Measurements from ENCODE around the gene ZBTB18.
A peak's percentile ranks its signal among the peaks of the same experiment; 100 is the strongest.
"Not testable (repeated sequence)": the region's sequence is repeated elsewhere in the genome, so short reads cannot be mapped to it uniquely, and the experiment has no call there.

The ZBTB18 gene

DNA sequence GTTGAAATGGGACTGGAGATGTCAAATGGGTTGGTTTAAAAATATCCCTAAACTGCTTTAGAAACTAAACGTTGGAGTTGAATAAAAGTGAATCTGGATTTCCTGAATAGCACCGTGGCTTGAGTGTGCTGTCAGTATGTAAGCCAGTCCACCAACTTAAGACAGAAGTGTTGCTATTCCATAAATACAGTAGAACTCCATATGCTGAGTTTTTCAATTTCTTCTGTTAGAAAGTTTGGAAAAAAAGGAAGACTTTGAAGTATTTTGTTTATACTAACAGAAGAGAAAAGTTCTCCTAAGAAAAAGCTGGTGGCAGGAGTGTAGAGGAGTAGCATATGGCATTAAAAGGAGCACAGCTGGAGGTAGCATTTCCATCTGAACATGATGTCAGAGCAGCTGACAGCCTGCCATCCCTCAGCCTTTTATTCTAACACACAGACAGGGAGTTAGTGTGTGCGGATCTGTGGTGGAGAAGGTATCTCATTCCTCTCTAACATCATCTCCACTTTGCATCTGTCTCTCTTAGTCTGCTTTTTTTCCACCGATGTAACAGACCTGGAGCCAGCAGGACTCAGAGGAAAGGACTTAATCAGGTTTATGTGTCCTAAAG is at the start of gene ZBTB18:
Gene ZBTB18, plus strand, starts transcription at position 449 of the 610 bp plus-strand sequence. Its CDS starts 149 bp downstream, at position 598.
- DNase-seq (ENCODE audit: insufficient read length, low spot score) = peak; percentile 44
- no peak for FAIRE-seq

DNA sequence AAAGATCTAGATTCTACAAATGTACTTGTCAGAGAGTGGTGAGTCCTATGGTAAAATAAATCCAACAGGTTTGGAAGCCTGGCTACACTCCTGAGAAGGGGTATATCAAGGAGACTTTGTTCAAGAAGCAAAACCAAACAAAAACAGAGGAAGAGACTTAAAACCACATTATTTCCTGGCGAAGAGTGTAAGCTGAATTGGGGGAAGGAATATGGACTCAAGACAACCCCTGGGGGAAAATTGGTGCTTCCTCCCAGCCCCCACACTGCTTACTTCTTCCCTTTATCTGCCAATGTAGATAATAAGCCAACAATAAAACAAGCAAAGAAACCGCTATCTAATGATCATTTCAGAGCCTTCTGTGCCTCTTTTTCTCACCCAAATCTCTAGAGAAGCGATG is 48.4 kb upstream of the ZBTB18 start:
- DNase-seq (ENCODE audit: insufficient read length, low spot score) (no peak), FAIRE-seq (no peak)

DNA sequence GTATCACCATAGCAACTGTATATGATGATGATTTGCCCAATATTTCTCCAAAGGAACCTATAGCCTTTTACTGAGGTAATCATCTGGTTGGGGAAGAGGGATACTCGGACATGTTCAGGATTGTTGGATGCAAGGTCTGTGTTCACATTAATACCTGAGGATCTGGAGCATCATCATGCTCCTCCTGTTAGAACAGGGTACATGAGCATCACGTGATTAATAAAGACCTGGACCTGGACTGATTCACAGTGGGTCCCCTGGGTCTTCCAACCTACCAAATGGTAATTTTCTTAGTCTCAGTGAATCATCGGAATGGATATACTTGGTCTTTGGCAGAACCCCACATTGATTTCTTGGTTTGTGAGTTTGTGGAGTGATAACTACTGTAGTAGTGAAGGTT is 45.6 kb upstream of the ZBTB18 start:
- no peak for DNase-seq (ENCODE audit: insufficient read length, low spot score)
- no peak for FAIRE-seq

DNA sequence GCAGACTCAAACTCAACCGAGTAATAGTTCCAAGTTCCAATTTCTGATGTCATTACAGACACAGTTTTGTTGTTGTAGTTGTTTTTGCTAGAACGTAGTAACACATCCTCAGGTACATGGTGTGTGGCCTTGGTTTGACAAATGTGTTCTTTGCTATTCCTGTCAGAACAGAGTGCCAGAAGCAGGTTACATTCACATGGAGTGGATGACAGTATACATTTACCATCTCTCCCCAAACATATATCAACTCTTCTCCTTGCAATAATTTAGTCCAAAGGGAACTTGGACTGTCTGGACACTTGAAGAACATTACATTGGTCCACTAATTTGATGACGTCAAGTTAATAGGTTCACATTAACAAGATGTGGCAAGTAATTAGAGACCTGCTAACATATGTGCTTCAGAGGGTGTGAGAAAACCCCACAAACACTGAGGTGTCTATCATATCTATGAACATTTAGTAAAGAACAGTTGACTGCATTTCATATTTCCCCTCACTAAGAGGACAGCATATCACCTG is 44.6 kb upstream of the ZBTB18 start:
- no peak for FAIRE-seq
- DNase-seq (ENCODE audit: insufficient read length, low spot score) = no peak

DNA sequence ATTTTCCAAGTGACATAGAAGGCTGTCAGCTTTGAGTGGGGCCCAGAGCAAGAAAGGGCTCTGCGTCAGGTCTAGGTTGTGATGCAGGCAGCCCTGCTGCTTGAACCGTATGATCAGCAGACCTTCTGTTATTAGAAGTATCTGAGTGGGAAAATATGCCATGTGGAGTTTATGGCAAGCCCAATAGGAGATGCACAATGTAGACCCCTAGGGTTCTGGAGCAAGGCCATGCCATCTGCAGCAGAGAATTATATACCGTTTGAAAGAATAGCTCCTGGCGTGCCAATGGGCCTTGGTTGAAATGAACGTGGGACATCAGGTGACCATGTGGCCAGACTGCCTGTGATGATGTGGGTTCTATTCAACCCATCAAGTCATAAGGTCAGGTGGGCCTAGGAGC is 44.1 kb upstream of the ZBTB18 start:
- FAIRE-seq = no peak

DNA sequence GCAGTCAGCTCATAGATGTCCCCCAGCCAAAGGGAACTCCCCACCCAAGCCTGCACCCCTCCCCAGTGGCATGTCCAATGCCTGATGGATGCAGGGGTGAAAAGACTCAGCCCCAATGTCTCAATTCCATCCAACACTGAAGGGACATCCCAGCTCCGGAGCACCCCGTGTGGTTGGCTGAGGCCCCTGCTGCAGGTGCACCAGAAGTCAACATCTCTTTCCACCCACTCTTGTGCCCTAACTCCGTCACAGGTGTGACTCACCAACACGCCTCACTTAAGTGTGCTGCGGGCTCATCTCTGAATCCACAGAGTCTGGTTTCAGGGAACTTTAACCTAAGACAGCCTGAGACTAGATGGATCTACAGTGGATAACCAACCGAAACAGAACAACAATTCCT is 40.9 kb upstream of the ZBTB18 start:
- FAIRE-seq = no peak
- no peak for DNase-seq (ENCODE audit: insufficient read length, low spot score)

More for the DNA sequence above, 44.1 kb upstream of the ZBTB18 start:
- DNase-seq (ENCODE audit: insufficient read length, low spot score) = no peak

DNA sequence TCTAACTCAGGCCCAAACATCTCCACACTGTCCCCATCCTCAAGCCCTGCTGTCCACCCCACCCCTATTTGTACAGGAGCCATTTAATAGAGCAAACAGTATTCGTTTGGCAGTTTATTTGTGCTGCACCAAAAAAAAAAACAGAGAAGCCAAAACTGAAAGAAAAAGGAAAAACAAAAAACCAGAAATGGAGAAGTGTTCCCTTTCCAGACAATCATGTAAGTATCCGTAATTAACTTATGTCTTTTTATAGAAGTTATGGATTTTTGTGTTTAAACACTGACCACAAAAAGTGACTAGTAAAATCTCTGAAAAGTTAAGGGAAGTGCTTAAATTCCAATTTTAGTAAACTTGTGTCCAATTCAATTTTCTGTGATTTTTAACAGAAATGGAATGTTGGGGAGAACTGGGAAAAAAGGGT is 40.4 kb upstream of the ZBTB18 start:
- no peak for DNase-seq (ENCODE audit: insufficient read length, low spot score)
- FAIRE-seq = no peak

DNA sequence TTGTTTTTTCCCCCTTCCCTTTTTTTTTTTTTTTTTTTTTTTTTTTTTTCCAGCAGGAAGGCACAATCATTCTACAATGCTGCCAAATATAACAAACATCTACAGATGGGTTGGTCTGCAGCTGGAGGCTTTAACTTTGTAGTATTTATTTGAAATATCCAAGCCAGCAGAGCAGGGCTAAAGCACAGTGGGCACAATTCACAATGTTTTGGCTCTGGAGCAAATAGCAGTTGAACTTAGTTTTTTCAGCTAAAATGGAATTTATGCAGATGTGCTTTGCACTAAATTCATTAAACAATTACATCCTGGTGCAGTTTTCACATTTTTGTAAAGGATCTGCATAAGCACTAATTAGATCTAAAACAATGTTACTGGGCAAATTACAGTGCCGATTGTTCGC is 39.8 kb upstream of the ZBTB18 start:
- FAIRE-seq = no peak
- no peak for DNase-seq (ENCODE audit: insufficient read length, low spot score)

DNA sequence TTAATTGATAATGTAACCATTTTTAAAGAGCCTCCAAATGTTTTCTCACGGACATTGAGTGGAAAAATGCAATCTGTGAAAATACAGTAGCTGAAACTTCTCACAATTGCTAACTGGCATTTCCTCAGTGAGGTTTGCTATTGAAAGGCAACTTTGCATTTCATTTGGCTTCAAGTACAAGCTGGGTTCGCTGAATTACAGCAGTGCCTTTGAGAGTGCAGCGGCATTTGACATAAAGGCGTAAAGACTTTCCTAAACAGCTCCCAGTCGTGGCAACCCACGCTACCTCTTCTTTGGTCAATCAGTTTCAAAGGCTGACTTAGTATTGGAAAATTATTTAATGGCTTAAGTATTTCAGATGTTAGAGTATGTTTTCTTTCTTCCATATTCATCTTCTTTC is 39.3 kb upstream of the ZBTB18 start:
- no peak for DNase-seq (ENCODE audit: insufficient read length, low spot score)
- FAIRE-seq = no peak

DNA sequence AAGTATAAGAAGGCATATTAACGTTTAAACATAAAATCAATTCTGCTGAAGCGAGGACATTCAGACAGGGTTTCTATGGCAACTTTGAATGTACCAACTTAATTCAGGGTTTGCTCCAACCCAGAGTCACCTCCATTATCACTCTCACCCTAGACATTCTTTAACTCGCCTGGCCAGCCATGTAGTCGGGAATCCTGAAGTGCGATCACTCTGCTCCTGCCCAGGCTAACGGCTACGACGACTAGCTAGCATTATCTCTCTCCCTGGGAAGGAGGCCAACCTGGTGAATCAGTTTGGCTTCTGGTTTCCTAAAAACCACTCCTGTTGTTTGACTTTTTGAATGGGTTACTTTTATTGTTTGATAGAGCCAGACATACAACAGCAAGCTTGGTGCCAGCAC is 38.9 kb upstream of the ZBTB18 start:
- DNase-seq (ENCODE audit: insufficient read length, low spot score) = no peak
- FAIRE-seq = no peak

DNA sequence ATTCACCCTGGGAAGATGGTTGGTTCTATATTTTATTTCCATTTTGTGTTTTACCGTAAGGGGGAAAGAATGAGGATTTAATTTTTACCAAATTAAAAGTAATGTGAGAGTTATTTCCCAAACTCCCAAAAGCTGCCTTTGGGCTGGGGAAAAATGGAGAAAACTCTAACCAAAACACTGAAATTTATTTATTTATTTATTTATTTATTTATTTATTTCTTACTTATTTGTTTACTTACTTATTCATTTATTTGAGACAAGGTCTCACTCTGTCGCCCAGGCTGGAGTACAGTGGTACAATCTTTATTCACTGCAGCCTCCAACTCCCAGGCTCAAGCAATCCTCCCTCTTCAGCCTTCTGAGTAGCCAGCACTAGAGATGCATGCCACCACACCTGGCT is 38.0 kb upstream of the ZBTB18 start:
- no peak for DNase-seq (ENCODE audit: insufficient read length, low spot score)
- FAIRE-seq = no peak

DNA sequence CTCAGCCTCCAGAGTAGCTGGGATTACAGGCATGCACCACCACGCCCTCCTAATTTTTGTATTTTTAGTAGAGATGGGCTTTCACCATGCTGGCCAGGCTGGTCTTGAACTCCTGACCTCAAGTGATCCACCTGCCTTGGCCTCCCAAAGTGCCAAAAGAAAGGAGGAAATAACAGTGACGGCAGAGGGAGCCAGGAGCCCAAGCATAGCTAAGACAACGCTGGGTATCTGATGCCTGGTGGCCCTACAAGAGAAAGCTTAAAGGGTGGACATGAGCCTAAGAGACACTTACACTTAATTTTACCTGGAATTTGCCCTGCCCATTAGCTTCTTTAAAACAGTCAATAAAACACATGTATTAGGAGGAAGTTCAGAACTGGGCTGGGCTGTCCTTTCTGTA is 36.2 kb upstream of the ZBTB18 start:
- not testable (repeated sequence) for DNase-seq (ENCODE audit: insufficient read length, low spot score); FAIRE-seq

DNA sequence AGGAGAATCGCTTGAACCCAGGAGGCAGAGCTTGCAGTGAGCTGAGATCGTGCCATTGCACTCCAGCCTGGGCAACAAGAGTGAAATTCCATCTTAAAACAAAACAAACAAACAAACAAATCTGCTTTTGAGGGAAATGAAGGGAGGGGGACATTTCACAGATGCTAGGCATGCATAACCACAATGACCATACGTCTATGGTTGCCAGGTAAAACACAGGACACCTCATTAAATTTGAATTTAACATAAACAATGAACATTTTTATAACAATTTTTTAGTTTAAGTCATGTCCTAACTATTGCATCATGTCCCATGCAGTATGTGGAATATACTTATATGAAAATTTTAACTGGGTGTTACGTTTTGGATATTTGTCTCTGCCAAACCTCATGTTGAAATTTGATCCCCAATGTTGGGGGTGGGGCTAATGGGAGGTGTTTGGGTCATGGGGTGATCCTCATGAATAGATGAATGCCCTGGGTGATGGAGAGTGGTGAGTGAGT is 31.0 kb upstream of the ZBTB18 start:
- DNase-seq (ENCODE audit: insufficient read length, low spot score) (no peak), FAIRE-seq (no peak)

DNA sequence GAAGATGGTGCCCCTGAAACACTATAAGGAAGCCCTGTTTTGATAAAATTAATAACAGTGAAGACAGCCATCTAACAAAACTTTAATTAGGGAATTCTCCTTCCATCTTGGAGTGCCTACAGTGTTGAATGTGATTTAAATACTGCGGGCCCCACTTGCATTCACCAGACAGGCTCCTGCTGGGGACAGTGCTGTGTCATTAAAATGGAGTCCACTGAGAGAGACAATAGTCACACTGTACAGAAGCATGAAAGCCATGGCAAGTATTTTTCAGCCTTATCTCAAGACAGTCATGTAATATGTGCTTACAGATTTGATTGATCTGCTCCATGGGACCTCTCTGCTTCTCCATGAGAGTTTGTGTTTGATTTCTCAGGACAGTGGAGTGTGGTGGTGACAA is 29.7 kb upstream of the ZBTB18 start:
- FAIRE-seq (peak; percentile 66), DNase-seq (ENCODE audit: insufficient read length, low spot score) (no peak)

DNA sequence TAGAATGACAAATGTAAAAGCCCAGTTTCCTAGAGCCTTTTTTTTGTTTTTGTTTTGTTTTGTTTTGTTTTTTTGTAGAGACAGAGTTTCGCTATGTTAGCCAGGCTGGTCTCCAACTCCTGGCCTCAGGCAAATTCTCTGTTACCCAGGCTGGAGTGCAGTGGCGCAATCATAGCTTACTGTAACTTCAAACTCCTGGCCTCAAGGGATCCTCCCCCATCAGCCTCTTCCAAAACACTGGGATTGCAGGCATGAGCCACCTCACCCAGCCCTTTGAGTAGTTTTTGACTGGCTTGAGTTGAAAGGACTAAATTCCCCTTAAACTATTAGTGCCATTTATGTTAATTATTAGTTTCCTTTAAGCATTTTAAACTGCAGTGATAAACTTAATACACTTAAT is 28.8 kb upstream of the ZBTB18 start:
- FAIRE-seq = no peak

DNA sequence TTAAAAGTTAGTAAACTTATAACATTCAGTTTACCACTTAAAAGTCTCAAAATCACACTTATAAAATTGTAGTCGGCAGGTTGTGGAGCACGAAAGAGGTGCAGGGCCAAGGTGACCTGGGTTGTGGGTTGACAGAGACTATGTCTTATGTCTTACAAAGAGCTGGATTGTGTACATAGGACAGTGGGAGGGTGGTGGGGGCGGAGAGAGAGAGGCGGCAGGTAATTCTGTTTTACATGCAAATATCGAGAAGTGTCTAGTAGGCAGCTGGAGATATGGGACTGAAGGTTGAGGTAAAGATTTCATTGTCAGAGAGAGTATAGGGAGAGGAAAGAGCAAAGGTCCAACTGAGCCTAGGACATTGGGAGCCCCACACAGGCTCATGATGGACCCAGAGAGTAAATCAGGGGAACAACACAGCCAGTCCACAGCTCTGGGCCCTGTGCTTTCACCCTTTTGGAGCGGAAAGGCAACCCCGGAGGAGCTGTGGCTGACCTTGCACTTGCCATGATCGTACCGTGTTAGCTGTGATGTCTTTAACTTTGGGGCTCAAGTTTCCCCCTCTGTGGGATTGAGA is 28.1 kb upstream of the ZBTB18 start:
- no peak for DNase-seq (ENCODE audit: insufficient read length, low spot score)
- FAIRE-seq = no peak

More for the DNA sequence above, 28.8 kb upstream of the ZBTB18 start:
- no peak for DNase-seq (ENCODE audit: insufficient read length, low spot score)

DNA sequence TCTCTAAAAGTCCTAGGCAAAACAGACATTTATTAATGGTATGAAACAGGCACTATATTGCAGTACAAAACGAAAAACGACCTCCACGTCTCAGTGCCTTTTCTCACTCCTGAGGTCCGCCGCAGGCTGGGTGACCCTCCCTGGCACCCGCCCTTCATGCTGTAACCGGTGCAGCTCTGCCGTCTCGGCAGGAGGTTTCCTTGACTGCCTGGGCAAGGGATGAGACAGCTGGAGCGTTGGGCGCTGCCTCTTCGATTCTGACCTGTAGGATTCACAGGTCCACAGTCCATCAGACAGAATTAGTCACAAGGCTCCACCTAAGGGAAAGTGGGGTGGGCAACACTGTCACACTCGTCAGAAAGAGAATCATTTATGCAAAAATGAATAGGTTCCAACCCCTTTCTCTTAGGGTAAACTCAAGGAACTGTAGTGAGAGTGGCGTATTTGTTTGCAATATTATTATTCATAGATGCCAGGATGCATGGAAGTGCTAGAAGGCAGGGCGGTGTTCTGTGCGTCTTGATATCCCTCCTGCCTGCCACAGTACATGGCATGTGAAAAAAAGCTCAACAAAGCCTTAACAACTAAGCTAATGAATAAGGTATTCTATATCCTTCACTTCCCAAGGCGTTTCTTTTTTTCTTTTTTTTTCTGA is 23.5 kb upstream of the ZBTB18 start:
- DNase-seq (ENCODE audit: insufficient read length, low spot score) (no peak), FAIRE-seq (no peak)

DNA sequence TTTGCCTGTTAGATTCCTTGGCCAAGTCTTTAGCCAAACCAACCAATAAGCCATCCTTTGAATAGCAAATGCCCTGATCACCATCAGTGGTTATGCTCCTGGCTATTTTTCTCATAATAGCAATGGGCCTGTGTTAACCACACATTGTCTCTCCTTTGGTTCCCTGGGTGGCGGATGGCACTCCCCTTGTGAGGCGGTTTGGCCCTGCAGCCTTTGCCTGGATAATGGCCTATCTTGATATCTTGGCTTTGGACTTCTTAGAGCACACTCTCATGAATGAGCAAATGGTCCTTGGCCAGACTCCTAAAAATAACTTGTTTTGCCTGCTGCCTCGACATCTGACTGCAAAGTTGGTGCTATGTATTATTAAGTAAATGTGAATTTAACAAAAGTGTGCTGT is 22.4 kb upstream of the ZBTB18 start:
- DNase-seq (ENCODE audit: insufficient read length, low spot score) (no peak), FAIRE-seq (no peak)

DNA sequence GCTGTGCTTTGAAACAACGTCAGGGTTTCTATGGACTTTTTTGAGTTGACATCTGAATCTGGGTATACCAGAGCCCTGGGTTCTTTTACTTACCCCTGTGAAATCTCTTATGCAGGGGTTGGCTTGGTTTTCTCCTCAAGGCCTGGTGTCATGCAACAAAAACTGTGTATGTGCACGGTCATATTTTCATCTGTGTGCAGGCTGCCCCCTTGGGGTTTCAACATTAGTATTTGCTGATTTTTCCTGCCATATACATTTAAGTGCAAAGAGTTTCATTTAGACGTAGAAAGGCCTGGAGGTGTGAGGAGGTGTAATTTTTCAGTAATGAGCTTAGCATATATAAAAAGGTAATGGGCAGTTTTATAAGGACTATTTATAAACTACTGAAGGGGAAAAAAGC is 22.0 kb upstream of the ZBTB18 start:
- no peak for FAIRE-seq
- no peak for DNase-seq (ENCODE audit: insufficient read length, low spot score)

DNA sequence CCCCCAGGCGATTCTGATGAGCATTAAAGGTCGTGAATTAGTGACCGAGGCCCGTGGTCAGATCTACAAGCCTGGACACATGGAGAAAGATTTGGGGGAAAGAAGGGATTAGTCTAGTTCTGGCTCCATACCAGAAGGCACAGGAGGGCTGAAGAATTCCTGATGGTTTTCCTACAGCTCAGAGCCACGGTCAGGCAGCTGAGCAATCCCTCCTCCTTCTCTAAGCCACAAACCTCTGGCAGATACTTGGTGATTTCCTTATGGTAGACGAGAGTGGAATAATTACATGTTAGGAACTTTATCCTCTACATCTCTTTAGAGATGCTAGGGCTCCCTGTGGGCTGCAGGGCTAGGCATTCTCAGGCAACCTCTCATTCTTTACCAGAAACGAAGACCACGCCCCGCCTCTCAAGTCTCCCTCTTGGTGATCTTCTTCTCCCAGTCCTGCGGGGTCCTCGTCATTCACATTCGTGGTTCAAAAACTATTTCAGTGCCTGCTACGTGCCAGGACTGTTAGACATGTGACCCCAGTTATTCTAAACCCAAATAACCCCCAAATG is 20.5 kb upstream of the ZBTB18 start:
- DNase-seq (ENCODE audit: insufficient read length, low spot score) (no peak), FAIRE-seq (no peak)

DNA sequence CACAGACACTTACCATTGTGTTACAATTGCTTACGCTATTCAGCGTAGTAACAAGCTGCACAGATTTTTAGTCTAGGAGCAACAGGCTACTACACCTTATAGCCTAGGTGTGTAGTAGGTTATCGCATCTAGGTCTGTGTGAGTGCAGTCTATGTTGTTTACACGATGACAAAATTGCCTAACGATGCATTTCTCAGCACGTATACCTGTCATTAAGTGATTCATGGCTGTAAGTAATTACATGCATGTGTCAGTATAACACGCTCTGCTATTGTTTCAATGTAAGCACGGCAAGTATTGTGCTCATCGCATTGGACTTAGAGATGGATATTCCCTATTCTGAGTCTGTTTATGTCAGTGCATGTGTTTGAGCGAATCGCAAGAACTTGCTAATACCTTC is 15.7 kb upstream of the ZBTB18 start:
- DNase-seq (ENCODE audit: insufficient read length, low spot score) (no peak), FAIRE-seq (peak; percentile 20)

DNA sequence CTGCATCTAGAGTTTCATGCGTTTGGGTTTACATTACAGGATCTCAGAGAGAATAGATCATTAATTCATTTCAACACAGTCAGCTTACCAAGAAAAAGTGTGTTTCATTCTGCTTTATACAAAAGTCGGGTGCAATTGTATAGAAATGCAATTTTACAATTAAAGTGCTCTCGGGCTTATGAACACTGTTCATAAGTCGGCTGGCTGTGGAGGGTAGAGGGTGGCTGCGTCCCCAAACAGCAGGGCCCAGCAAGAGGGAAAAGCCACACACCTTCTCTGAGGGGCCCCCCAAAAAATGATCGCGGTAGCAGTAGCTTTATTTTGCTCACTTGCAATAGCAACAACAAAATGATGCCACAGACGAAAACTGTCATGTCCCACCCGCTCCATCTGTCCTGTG is 13.8 kb upstream of the ZBTB18 start:
- FAIRE-seq (no peak), DNase-seq (ENCODE audit: insufficient read length, low spot score) (no peak)
